ENCODE measurements around the gene ATP6V0D1.

The ATP6V0D1 gene

GRCh38 chr16:67388591-67388990 lies 92.4 kb downstream of the ATP6V0D1 start:
- DNase-seq (ENCODE audit: extremely low spot score), result no peak
- POLR2A ChIA-PET, result interaction anchor here (0.6 kb wide), 1 partner anchor 122 kb away, joined by 3 read pairs; no protein-coding TSS in a partner anchor
- CTCF ChIA-PET, result no interaction called here
- no peak for TF ChIP-seq NFRKB (IDR thresholded peaks at IDR 0.05)
- TF ChIP-seq PKNOX1 (IDR thresholded peaks at IDR 0.05), result no peak
- TF ChIP-seq FOXK2 (IDR thresholded peaks at IDR 0.05), result no peak
- no peak for TF ChIP-seq LEF1 (IDR thresholded peaks at IDR 0.05; ENCODE audit: borderline replicate concordance)
- no peak for TF ChIP-seq ELF4 (IDR thresholded peaks at IDR 0.05)
- TF ChIP-seq HDGF (IDR thresholded peaks at IDR 0.05; ENCODE audit: borderline replicate concordance), result no peak

- DNase-seq (ENCODE audit: extremely low spot score), result no peak
- ChIA-PET CTCF (interaction anchor here (1.4 kb wide), 1 partner anchor 40 kb away, joined by 3 read pairs; no protein-coding TSS in a partner anchor), POLR2A (no interaction called here)
- TF ChIP-seq ZNF384 (IDR thresholded peaks at IDR 0.05) (no peak), LEF1 (IDR thresholded peaks at IDR 0.05; ENCODE audit: borderline replicate concordance) (no peak), SP1 (IDR thresholded peaks at IDR 0.05) (no peak), FOXA1 (IDR thresholded peaks at IDR 0.05) (no peak), NFRKB (IDR thresholded peaks at IDR 0.05) (no peak), SUZ12 (IDR thresholded peaks at IDR 0.05) (no peak), L3MBTL2 (conservative IDR thresholded peaks at IDR 0.05) (no peak), ARNT (IDR thresholded peaks at IDR 0.05) (no peak), FOXM1 (IDR thresholded peaks at IDR 0.05; ENCODE audit: borderline replicate concordance) (no peak), CTBP1 (IDR thresholded peaks at IDR 0.05; ENCODE audit: borderline replicate concordance) (no peak), BHLHE40 (IDR thresholded peaks at IDR 0.05; ENCODE audit: borderline replicate concordance) (no peak), PKNOX1 (IDR thresholded peaks at IDR 0.05) (no peak), ELF4 (IDR thresholded peaks at IDR 0.05) (no peak), TARDBP (IDR thresholded peaks at IDR 0.05) (no peak)
Measured at GRCh38 chr16:67388191-67388590, 92.8 kb downstream of the ATP6V0D1 start.

Data from HEK293T (cell line).